ENCODE data around the gene CDK16. TPM values are rescaled to one million over a fixed set of nuclear protein-coding genes. Genes with fewer than 3 reads are reported as not detected.
A peak's percentile ranks its signal among the peaks of the same experiment; 100 is the strongest.

Gene CDK16
- polyA plus RNA-seq, 1 donor from 2014 or later, result 99.0 TPM

- Histone ChIP-seq H3K9me3 (ENCODE audit: low read length) (no peaks in the 10 kb centered on the region), H3F3A (ENCODE audit: insufficient read depth, low read length, poor library complexity, severe bottlenecking) (no peaks in the 10 kb centered on the region), H4K20me1 (ENCODE audit: insufficient read depth) (no peaks in the 10 kb centered on the region), H2AFZ (ENCODE audit: low read depth, low read length) (no peak overlapping the region), H3K27ac (ENCODE audit: low read length) (peak overlapping the region; percentile 98), H3K79me2 (replicated peaks; ENCODE audit: insufficient read depth, low read length) (peaks cover 46% of the 10 kb centered on the region), H3K36me3 (ENCODE audit: insufficient read depth, low read length) (no peaks in the 10 kb centered on the region), H3K4me2 (ENCODE audit: low read length) (no peak overlapping the region), H3K9ac (ENCODE audit: low read length) (peak overlapping the region; percentile 98), H3K9me2 (ENCODE audit: insufficient read depth, low read length) (no peaks in the 10 kb centered on the region), H3K27me3 (ENCODE audit: insufficient read depth, low read depth, low read length) (no peaks in the 10 kb centered on the region), H3K4me3 (ENCODE audit: low read length) (peak overlapping the region; percentile 83)
- TF ChIP-seq EZH2 (IDR thresholded peaks at IDR 0.05; ENCODE audit: borderline replicate concordance, insufficient read depth, low read length, poor library complexity, severe bottlenecking) (no peak), RAD21 (conservative IDR thresholded peaks at IDR 0.05) (no peak), POLR2AphosphoS5 (IDR thresholded peaks at IDR 0.05) (no peak), REST (IDR thresholded peaks at IDR 0.05; ENCODE audit: borderline replicate concordance) (no peak), SMC3 (conservative IDR thresholded peaks at IDR 0.05; ENCODE audit: poor library complexity) (no peak), EP300 (conservative IDR thresholded peaks at IDR 0.05; ENCODE audit: poor library complexity, severe bottlenecking) (no peak), TAF1 (IDR thresholded peaks at IDR 0.05; ENCODE audit: low read depth) (no peak), CTCF (IDR thresholded peaks at IDR 0.05; ENCODE audit: poor library complexity, severe bottlenecking) (no peak), MXI1 (conservative IDR thresholded peaks at IDR 0.05; ENCODE audit: poor library complexity, severe bottlenecking) (no peak)
Observed at GRCh38 chrX:47233333-47234113, 15.0 kb downstream of the CDK16 start.

- H3K27me3 ChIP-seq (ENCODE audit: insufficient read depth, low read depth, low read length), result no peaks in the 10 kb centered on the region
- peak overlapping the region; percentile 83 for H3K4me3 ChIP-seq (ENCODE audit: low read length)
- peak overlapping the region; percentile 98 for H3K27ac ChIP-seq (ENCODE audit: low read length)
- peak overlapping the region; percentile 62 for H3K4me2 ChIP-seq (ENCODE audit: low read length)
- peaks cover 49% of the 10 kb centered on the region for H3K79me2 ChIP-seq (replicated peaks; ENCODE audit: insufficient read depth, low read length)
- H3F3A ChIP-seq (ENCODE audit: insufficient read depth, low read length, poor library complexity, severe bottlenecking), result no peaks in the 10 kb centered on the region
- H3K9me3 ChIP-seq (ENCODE audit: low read length), result no peaks in the 10 kb centered on the region
- H2AFZ ChIP-seq (ENCODE audit: low read depth, low read length), result no peak overlapping the region
- H4K20me1 ChIP-seq (ENCODE audit: insufficient read depth), result no peaks in the 10 kb centered on the region
- no peaks in the 10 kb centered on the region for H3K36me3 ChIP-seq (ENCODE audit: insufficient read depth, low read length)
- TF ChIP-seq MXI1 (conservative IDR thresholded peaks at IDR 0.05; ENCODE audit: poor library complexity, severe bottlenecking), result no peak
- no peak for TF ChIP-seq SMC3 (conservative IDR thresholded peaks at IDR 0.05; ENCODE audit: poor library complexity)
- TF ChIP-seq CTCF (IDR thresholded peaks at IDR 0.05; ENCODE audit: poor library complexity, severe bottlenecking), result no peak
- TF ChIP-seq POLR2AphosphoS5 (IDR thresholded peaks at IDR 0.05), result no peak
- TF ChIP-seq EP300 (conservative IDR thresholded peaks at IDR 0.05; ENCODE audit: poor library complexity, severe bottlenecking), result no peak
- TF ChIP-seq EZH2 (IDR thresholded peaks at IDR 0.05; ENCODE audit: borderline replicate concordance, insufficient read depth, low read length, poor library complexity, severe bottlenecking), result no peak
- no peak for TF ChIP-seq REST (IDR thresholded peaks at IDR 0.05; ENCODE audit: borderline replicate concordance)
- no peak for TF ChIP-seq RAD21 (conservative IDR thresholded peaks at IDR 0.05)
- TF ChIP-seq TAF1 (IDR thresholded peaks at IDR 0.05; ENCODE audit: low read depth), result no peak
- no peaks in the 10 kb centered on the region for H3K9me2 ChIP-seq (ENCODE audit: insufficient read depth, low read length)
- peak overlapping the region; percentile 98 for H3K9ac ChIP-seq (ENCODE audit: low read length)
Observed at GRCh38 chrX:47234583-47234982, 16.1 kb downstream of the CDK16 start.

All from neural cell (in vitro differentiated cells).